ENCODE measurements around the gene CAPS. TPM values are rescaled to one million over a fixed set of nuclear protein-coding genes. Genes with fewer than 3 reads are reported as not detected.

CAPS gene
- total RNA-seq, 1 experiment from 2014 or later = 5.3 TPM

- TF ChIP-seq E2F1 (CRISPR knock-in tag; IDR thresholded peaks at IDR 0.05) (no peak), E2F4 (CRISPR knock-in tag; IDR thresholded peaks at IDR 0.05; ENCODE audit: borderline replicate concordance, low read depth) (no peak), CDX4 (CRISPR knock-in tag; IDR thresholded peaks at IDR 0.05; ENCODE audit: borderline replicate concordance) (no peak), RELA (CRISPR knock-in tag; IDR thresholded peaks at IDR 0.05; ENCODE audit: borderline replicate concordance) (no peak), FOXP4 (CRISPR knock-in tag; IDR thresholded peaks at IDR 0.05) (no peak)
Measured at GRCh38 chr19:5958074-5958850, 44.2 kb downstream of the CAPS start (continued).

- DNase-seq (ENCODE audit: low spot score) = no peak
- no peak for ATAC-seq
- ChIA-PET CTCF (interaction anchor here (1.0 to 5.2 kb wide), 3 partner anchors 9 to 155 kb away, joined by 3 to 41 read pairs (median 11); no protein-coding TSS in a partner anchor), POLR2A (no interaction called here)
- TF ChIP-seq EMX1 (CRISPR knock-in tag; IDR thresholded peaks at IDR 0.05) (no peak), FOXP1 (CRISPR knock-in tag; IDR thresholded peaks at IDR 0.05; ENCODE audit: borderline replicate concordance) (no peak), NR2C2 (CRISPR knock-in tag; IDR thresholded peaks at IDR 0.05) (no peak), ARID4B (CRISPR knock-in tag; IDR thresholded peaks at IDR 0.05; ENCODE audit: borderline replicate concordance) (no peak), SMAD3 (CRISPR knock-in tag; IDR thresholded peaks at IDR 0.05; ENCODE audit: borderline replicate concordance) (no peak), AR (CRISPR knock-in tag; IDR thresholded peaks at IDR 0.05) (no peak), ZNF138 (CRISPR knock-in tag; conservative IDR thresholded peaks at IDR 0.05) (no peak)
- Mint-ChIP-seq H3K36me3 (no peaks in the 10 kb centered on the region), H3K27me3 (ENCODE audit: low read depth) (no peaks in the 10 kb centered on the region), H3K27ac (peak overlapping the region; percentile 57; the same call in 1 of the 2 replicates), H3K9me3 (no peaks in the 10 kb centered on the region), H3K4me3 (no peak overlapping the region), H3K4me1 (peaks cover 82% of the 10 kb centered on the region)
Measured at GRCh38 chr19:5958851-5959122, 44.7 kb downstream of the CAPS start.
